Measurements from ENCODE around the gene RAP1GAP.

DNA sequence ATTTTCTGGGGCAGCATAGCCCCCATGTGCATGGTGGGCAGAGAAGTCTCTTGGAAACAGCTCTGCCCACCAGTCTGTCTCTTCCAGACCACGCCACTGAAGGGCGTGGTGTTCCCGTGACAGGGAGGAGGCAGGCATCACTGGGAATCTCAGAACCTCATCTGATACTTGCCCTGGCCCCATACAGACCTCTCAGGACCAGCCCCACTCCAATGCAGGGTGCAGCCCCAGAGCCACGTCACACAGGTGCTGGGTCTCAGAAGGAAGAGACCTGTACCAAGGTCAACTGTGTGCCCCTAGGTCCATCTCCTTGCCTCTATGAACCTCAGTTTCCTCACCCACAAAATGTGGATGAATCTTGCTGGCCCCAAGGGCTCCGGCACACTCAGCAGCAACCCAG, 7.3 kb downstream of the RAP1GAP start:
- TF ChIP-seq CTCF (IDR thresholded peaks at IDR 0.05) (no peak), POLR2AphosphoS5 (IDR thresholded peaks at IDR 0.05; ENCODE audit: insufficient read depth in 1 of 2, low read depth in 1 of 2) (no peak)

Measured in vagina (tissue), 2 donors.